Gastroesophageal sphincter (tissue), 3 donors: Measurements from ENCODE around the gene MIA2.

Source experiments
- POLR2A ChIP-seq, 2 donors: fragments of 450-650 bp; IDR thresholded peaks; one replicate each; pipeline ENCODE4 v1.6.1; 2017; ENCODE audit warnings: antibody characterized with exemption in 2 of 2, mild to moderate bottlenecking in 2 of 2, moderate library complexity in 1 of 2
- TF ChIP-seq, protein P1 (sequence below), 4 experiments: fragments of 200-600 bp in 2 of 4; fragments of 450-650 bp in 2 of 4; sonication (generic) in 1 of 4; IDR thresholded peaks; one replicate each; pipeline ENCODE4 v1.5.1; 2017 to 2019; ENCODE audit warnings: antibody characterized with exemption in 4 of 4, mild to moderate bottlenecking in 2 of 4, moderate library complexity in 2 of 4

DNA sequence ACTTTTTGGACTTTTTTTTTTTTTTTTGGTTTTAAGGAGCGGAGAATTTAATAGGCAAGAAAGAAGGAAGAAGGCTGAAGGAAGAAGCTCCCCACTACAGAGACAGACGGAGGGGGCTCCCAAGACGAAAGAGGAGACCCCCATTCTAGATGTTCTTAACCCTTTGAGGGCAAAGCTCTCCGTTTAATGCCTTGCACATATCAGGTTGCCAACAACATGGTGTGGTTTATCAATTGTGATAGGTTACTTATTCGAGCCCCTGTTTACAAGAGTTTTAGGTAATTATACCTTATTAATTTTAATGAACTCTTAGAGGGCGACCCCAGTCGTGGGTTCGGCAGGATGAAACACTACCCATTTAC lies 199.7 kb downstream of the MIA2 start:
- no peak for TF ChIP-seq POLR2A (IDR thresholded peaks at IDR 0.05)
- TF ChIP-seq, protein P1, sequence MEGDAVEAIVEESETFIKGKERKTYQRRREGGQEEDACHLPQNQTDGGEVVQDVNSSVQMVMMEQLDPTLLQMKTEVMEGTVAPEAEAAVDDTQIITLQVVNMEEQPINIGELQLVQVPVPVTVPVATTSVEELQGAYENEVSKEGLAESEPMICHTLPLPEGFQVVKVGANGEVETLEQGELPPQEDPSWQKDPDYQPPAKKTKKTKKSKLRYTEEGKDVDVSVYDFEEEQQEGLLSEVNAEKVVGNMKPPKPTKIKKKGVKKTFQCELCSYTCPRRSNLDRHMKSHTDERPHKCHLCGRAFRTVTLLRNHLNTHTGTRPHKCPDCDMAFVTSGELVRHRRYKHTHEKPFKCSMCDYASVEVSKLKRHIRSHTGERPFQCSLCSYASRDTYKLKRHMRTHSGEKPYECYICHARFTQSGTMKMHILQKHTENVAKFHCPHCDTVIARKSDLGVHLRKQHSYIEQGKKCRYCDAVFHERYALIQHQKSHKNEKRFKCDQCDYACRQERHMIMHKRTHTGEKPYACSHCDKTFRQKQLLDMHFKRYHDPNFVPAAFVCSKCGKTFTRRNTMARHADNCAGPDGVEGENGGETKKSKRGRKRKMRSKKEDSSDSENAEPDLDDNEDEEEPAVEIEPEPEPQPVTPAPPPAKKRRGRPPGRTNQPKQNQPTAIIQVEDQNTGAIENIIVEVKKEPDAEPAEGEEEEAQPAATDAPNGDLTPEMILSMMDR (IDR thresholded peaks at IDR 0.05): no peak
